A172 (cell line): ENCODE results near the gene GZMM. TPM values are rescaled to one million over a fixed set of nuclear protein-coding genes. Genes with fewer than 3 reads are reported as not detected.
A peak's percentile ranks its signal among the peaks of the same experiment; 100 is the strongest.
"Not testable (repeated sequence)": the region's sequence is repeated elsewhere in the genome, so short reads cannot be mapped to it uniquely, and the experiment has no call there.

Source experiments
- DNase-seq: peaks from one replicate; pipeline ENCODE4 v3.0.0-alpha.2; 2015; ENCODE audit warnings: low spot score
- total RNA-seq: library from RNA; depleted of rRNA; stranded (reverse); fragments of >200 nt; shearing (Covaris generic); gene quantifications from 2 replicates; pipeline ENCODE4 v1.2.3, GENCODE V29; 2014

GZMM gene
- total RNA-seq, 1 experiment from 2014 or later: not detected

DNA sequence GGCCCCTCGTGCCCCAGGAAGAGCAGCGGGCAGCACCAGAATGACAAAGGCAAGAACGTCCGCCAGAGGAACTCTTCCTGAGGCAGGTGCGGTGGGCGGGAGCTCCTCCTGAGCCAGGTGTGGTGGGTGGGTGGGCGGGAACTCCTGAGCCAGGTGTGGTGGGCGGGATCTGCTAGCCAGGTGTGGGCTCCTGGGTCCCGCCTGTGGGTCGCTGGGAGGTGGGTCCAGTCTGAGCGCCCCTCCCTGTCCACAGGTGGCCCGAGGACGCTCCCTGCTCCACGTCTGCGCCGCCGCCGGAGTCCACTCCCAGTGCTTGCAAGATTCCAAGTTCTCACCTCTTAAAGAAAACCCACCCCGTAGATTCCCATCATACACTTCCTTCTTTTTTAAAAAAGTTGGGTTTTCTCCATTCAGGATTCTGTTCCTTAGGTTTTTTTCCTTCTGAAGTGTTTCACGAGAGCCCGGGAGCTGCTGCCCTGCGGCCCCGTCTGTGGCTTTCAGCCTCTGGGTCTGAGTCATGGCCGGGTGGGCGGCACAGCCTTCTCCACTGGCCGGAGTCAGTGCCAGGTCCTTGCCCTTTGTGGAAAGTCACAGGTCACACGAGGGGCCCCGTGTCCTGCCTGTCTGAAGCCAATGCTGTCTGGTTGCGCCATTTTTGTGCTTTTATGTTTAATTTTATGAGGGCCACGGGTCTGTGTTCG lies 38.8 kb downstream of the GZMM start:
- DNase-seq: peak; percentile 63

DNA sequence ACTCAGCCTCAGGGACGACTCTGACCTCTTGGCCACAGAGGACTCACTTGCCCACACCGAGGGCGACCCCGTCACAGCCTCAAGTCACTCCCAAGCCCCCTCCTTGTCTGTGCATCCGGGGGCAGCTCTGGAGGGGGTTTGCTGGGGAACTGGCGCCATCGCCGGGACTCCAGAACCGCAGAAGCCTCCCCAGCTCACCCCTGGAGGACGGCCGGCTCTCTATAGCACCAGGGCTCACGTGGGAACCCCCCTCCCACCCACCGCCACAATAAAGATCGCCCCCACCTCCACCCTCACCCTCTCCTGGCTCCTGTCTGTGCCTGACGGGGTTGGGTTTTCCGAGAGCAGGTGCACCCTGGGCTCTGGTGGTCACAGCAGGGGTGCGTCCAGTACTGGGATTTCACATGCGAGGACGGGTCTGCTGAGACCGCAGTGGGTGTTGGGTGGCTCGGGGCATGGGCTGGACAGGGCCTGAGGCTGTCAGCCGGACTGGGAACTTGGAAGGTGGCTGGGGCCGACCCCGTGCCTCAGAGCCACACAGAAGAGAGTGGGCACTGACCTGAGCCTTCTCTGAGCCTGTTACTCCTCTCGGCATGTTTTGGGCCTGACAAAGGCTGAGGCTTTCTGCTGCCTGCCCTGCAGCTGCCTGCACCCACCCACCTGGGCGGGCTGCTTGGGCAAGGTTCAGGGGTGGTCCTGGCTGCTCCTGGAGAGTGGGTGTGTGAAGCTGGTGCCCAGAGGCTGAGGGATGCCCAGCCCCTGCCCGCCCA lies 39.5 kb downstream of the GZMM start:
- DNase-seq: no peak

- no peak for DNase-seq
These were observed 40.1 kb downstream of the GZMM start for GRCh38 chr19:583968-584239.

DNA sequence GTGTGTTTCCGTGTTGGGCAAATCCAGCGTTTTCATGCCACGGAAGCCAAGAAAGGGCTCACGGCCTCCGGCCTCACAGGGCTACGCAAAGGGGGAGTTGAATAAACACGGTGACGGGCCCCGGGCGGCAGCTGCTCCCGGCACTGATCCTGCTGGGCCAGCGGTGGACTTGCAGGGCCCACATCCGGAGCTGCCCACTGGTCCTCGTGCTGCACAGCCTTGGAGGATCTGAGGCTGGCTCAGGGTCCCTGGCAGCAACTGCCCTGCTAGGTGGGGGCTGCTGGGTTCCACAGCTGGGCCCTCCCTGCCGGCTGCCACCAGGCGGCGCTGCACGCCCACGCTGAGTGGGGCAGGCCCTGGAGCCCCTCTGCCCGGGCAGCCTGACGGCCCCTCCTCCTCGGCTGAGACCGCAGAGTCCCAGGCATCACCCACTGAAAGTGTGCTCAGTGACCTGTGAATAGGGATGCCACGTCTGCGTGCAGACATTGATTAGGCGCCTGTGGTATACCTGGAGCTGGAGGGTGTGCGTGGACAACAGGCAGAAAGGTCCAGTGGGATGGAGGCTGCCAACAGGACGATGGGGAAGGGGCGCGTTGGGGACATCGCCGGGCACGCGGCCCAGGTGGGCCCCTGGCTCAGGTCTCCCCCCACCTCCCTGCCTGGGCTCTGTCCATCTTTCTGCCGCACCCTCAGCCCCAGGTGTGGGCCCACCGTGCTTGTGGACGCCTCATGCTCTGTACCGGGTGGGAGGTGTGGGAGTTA lies 40.6 kb downstream of the GZMM start:
- DNase-seq: no peak

DNA sequence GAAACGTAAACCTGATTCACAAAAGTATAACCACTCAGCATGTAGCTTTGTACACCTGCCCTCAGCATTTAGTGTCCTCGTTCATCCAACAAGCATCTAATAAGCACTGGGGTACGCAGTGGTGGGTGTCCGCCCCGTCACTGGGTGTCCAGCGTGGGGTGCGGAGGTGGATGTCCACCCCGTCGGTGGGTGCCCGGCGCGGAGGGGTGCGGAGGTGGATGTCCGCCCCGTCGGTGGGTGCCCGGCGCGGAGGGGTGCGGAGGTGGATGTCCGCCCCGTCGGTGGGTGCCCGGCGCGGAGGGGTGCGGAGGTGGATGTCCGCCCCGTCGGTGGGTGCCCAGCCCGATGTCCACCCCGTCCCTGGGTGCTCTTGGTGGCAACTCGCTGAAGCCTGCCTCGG lies 41.3 kb downstream of the GZMM start:
- DNase-seq: not testable (repeated sequence)

- no peak for DNase-seq
These were observed 41.8 kb downstream of the GZMM start for GRCh38 chr19:585551-586110.

DNA sequence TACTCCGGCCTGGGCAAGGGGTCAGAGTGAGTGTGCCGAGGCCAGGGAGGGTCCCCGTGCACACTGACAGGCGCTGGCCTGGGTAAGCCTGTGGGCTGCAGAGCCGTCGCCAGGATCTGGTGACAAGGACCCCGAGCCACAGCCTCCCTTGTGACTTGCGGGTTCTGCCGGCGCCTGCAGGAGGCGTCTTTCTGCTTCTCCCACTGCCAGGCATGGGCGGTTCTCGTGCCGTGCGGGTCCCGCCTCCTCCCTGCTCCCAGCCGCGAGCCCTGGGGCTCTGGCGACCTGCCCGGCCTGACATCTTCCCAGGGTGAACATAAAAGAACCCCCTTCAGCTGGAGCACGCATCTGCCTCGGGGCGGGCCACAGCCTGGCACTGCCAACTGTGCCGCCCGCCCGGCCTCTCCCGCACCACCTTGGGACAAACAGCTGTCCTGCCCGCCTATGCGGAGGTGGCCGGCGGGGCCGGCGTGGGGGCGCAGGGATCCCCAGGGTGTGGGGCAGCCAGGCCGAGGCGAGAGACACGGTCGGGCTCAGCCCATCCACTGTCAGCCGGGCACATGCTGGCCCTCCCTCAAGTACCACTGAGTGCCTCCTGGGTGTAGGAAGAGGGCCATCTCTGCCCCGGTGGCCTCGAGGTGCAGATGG lies 44.4 kb downstream of the GZMM start:
- peak; percentile 88 for DNase-seq

DNA sequence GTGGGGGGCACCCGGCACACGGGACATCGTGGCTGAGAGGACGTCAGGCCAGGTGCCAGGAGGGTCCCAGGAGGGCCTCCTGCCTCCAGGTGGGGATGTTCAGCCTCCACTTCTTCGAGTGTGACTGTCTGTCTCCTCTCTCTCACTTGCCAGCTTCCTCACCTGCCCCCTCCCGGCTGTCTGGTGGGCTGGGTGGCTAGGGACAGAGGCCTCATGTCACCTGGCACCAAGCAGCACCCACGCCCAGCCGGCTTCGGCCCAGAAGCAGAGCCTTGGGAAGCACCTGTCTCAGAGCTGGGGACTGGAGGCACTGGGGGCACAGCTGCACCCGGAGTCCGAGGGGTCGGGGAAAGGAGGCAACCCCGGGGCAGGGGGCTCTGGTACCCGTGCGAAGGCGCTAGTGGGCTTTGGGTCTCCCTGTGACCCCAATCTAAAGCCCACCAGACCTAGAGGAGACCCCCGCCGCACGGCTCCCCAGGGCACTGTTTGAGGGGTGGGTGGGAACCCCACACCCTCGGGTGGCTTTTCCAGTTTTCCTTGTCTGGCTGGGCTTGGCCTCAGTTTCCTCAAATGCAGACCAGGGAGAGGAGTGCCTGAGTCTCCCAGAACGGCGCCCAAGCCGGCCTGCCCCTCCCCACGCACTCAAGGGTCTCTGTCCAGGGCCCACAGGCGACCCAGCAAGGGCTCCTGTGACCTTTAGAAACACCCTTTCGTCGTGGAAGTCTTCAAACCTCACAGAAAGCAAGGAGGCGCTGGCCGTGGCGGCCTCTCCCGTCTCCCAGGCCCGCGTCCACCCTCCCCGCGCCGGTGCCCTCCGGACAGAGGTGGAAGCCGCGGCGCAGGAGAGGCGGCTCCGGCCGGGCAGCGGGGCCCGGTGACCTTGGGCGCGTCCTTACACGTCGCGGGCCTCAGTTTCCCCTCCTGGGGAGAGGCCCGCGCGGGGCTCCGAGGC lies 45.2 kb downstream of the GZMM start:
- DNase-seq: no peak

- DNase-seq: no peak
These were observed 46.0 kb downstream of the GZMM start, which contains the start of gene HCN2 for GRCh38 chr19:589693-590395. HCN2 (plus strand) TSS chr19:589881; CDS start chr19:589946, 65 bp downstream.

- no peak for DNase-seq
These were observed 46.5 kb downstream of the GZMM start for GRCh38 chr19:590396-590745.

GRCh38 chr19:590750-591098 lies 46.9 kb downstream of the GZMM start:
- no peak for DNase-seq

GRCh38 chr19:591099-591958 lies 47.5 kb downstream of the GZMM start:
- DNase-seq: no peak

DNA sequence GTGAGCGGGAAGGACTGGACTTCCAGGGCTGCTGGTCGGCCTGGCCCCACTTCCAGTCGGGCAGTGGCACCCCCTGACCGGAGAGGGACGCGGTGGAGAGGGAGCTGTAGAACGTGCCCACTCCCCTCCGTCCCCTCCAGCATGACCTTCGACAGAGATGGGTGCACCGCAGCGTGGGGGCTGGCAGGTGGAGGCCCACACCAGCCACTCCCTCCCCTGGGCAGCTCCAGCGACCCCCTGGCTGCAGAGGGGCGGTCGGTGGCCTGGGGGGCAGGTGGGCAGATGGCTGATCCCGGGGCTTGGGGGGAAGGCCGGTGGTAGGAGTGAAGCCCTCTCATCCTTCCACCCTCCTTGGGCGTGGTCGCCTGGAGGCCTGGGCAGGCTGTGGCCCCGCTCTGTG lies 48.2 kb downstream of the GZMM start:
- no peak for DNase-seq

GRCh38 chr19:593055-593454 lies 49.2 kb downstream of the GZMM start:
- no peak for DNase-seq

DNA sequence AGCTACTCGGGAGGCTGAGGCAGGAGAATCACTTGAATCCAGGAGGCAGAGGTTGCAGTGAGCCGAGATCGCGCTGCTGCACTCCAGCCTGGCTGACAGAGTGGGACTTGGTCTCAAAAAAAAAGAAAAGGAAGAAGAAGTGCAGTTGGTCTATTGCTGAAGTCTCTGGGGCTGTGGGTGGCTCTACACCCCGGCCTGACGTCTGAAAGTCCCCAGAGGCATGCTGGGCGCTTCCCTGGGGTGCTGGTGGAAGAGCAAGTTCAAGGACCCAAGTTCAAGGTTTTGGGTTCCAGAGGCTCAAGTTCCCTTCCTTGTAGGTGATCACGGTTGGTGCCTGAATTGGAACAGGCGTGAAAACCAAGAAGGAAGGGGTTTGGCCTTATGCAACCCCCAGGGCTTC lies 49.7 kb downstream of the GZMM start:
- no peak for DNase-seq

- DNase-seq: no peak
These were observed 50.5 kb downstream of the GZMM start for GRCh38 chr19:594265-594870.

GRCh38 chr19:595326-596262 lies 51.7 kb downstream of the GZMM start:
- no peak for DNase-seq

DNA sequence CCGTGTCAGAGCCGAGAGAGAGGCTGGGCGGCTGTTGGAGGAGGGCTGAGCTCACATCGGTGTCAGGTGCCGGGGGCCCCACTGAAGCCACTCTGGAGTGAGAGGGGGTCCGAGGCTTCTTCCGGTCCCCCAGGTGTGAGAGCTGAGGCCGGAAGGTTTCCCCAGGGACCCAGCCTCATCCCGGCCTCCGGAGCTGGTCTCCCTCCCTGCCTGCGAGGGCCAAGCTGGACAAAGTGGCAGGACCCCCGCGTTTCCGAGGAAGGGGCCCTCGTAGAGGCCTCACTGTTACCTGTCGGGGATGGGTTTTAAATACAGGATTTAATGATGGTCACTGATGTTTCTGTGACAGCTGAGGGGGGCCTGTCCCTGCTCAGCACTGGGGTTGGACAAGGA lies 52.4 kb downstream of the GZMM start:
- no peak for DNase-seq
